Measurements from ENCODE around the gene MICAL2. TPM values are rescaled to one million over a fixed set of nuclear protein-coding genes. Genes with fewer than 3 reads are reported as not detected.

MICAL2 gene
- total and polyA plus RNA-seq, 2 donors = 17.3 to 26.8 TPM

DNA sequence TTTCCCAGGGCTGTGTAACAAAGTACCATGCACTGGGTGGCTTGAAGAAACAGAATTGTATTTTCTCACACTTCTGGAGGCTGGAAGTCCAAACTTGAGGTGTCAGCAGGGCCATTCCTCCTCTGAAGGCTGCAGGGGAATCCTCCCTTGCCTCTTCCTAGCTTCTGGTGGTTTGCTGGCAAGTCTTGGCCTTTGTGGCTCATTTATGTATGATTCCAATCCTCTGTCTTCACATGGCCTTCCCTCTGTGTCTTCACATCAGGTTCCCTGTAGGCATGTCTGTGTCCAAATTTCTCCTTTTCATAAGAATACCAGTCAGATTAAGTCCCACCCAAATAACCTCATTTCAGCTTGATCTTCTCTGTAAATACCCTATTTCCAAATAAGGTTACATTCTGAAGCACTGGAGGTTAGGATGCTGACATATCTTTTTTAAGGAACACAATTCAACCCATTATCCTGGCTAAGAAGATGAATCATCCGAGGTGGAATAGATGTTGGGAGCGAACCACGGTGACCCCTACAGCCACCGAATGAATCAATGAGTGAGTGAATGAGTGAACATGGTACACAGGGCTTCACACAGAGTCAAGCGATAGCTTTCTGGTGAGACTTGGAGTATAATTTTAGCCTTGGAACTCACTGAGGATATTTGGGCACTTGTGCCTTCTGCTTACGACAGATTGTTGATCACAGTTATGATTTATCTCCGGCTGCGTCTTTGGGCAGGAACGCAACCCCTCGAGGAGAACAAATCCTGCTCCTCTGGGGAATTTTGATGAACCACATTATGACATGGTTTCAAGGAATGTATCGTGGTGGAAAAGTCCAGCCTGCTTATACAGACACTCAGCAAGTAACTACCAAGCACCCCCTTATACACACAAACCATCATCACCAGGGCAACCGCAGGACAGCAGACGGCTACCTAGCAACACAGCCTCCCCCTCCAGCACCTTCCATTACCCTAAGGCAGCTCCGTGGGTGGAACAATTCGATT, 34.3 kb upstream of the MICAL2 start:
- Histone ChIP-seq H3K4me3 (ENCODE audit: low read length in 2 of 2) (no peak overlapping the region), H3K27ac (ENCODE audit: low read depth in 1 of 2, low read length in 1 of 2) (no peak overlapping the region), H3K27me3 (ENCODE audit: control insufficient read depth in 2 of 2, insufficient read depth in 1 of 2, low read length in 1 of 2) (no peaks in the 10 kb centered on the region), H3K9me3 (ENCODE audit: control insufficient read depth in 2 of 2, insufficient read depth in 1 of 2, low read length in 1 of 2) (no peaks in the 10 kb centered on the region), H3K4me1 (ENCODE audit: control insufficient read depth in 2 of 2, insufficient read depth in 2 of 2, low read length in 2 of 2) (no peaks in the 10 kb centered on the region), H3K36me3 (ENCODE audit: control insufficient read depth in 2 of 2, insufficient read depth in 2 of 2, low read length in 1 of 2) (no peaks in the 10 kb centered on the region)
- DNase-seq (ENCODE audit: low read depth in 6 of 9, low spot score in 9 of 9) = no peak
- WGBS = 92% methylated on average over 15 of the region's 15 CpGs

DNA sequence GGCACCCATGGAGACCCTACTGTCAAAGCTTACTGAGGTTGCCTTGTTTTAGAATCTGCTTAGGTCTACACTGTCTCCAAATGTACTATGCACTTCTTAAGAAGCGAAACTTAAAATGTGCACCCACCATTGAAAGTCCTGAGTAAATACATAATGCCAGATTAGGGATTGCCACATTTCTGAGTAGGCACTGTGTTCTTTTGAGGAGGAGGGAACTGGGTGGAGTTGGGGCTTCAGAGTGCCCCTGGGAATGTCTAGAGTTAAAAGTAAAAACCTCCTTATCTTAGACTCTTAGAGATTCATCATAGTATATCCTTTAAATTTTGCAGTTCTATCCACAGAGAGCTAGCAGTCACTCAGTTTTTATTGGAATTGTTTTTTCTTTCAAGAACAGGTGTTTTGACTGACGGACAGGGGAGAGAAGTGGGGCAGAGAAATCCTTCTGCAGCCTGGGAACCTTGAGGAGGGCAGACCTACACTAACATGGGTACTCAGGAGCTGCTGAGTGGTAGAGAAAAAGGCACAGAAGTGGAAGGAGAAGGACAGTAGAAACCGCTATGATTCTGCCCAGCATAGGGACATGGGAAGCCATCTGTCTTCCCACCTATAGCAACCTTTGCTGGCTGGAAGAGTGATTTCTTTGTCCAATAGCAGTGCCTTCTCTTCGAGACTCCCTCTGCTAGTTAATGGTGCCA, 33.4 kb upstream of the MICAL2 start:
- no peak overlapping the region for H3K4me3 ChIP-seq (ENCODE audit: low read length in 2 of 2)
- H3K36me3 ChIP-seq (ENCODE audit: control insufficient read depth in 2 of 2, insufficient read depth in 2 of 2, low read length in 1 of 2) = no peaks in the 10 kb centered on the region
- no peak overlapping the region for H3K27ac ChIP-seq (ENCODE audit: low read depth in 1 of 2, low read length in 1 of 2)
- DNase-seq (ENCODE audit: low read depth in 6 of 9, low spot score in 9 of 9) = no peak
- no peaks in the 10 kb centered on the region for H3K27me3 ChIP-seq (ENCODE audit: control insufficient read depth in 2 of 2, insufficient read depth in 1 of 2, low read length in 1 of 2)
- H3K4me1 ChIP-seq (ENCODE audit: control insufficient read depth in 2 of 2, insufficient read depth in 2 of 2, low read length in 2 of 2) = no peaks in the 10 kb centered on the region
- H3K9me3 ChIP-seq (ENCODE audit: control insufficient read depth in 2 of 2, insufficient read depth in 1 of 2, low read length in 1 of 2) = no peaks in the 10 kb centered on the region
- 97% methylated on average over 4 of the region's 4 CpGs for WGBS

DNA sequence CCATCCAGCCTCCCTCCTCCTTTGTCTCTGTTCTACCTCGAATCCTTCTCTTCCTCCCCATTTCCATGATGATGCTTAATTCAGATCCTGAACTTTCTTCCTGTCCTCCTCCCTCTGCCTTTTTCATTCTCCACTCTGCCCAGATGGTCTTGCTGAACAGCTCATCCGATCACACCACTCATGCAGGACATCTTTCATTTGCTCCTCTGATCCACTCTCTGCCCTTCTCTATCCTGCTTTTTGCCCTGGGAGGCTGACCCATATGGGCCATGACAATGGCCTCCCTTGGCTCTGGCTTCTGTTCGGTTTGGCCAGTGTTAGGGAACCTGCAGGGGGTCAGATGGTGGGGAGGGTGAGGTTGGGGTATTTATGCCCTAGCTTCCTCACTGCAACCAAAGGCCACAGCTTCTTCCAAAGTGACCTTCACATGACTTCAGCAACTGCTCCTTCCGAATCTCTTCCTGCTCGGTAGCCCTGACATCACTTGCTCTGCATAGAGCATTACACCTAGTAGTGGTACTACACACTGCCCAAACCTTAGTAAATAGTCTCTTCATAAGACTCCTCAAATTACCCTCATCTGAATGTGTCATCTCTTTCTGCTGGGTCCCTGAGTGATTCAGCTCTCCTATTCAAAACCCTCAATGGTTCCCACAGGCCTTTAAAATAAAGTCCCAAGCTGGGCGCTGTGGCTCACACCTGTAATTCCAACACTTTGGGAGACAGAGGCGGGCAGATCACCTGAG, 32.7 kb upstream of the MICAL2 start:
- no peaks in the 10 kb centered on the region for H3K36me3 ChIP-seq (ENCODE audit: control insufficient read depth in 2 of 2, insufficient read depth in 2 of 2, low read length in 1 of 2)
- H3K4me3 ChIP-seq (ENCODE audit: low read length in 2 of 2) = no peak overlapping the region
- H3K27me3 ChIP-seq (ENCODE audit: control insufficient read depth in 2 of 2, insufficient read depth in 1 of 2, low read length in 1 of 2) = no peaks in the 10 kb centered on the region
- WGBS = 80% methylated on average over 7 of the region's 7 CpGs
- no peaks in the 10 kb centered on the region for H3K4me1 ChIP-seq (ENCODE audit: control insufficient read depth in 2 of 2, insufficient read depth in 2 of 2, low read length in 2 of 2)
- no peak overlapping the region for H3K27ac ChIP-seq (ENCODE audit: low read depth in 1 of 2, low read length in 1 of 2)
- no peaks in the 10 kb centered on the region for H3K9me3 ChIP-seq (ENCODE audit: control insufficient read depth in 2 of 2, insufficient read depth in 1 of 2, low read length in 1 of 2)
- DNase-seq (ENCODE audit: low read depth in 6 of 9, low spot score in 9 of 9) = no peak

DNA sequence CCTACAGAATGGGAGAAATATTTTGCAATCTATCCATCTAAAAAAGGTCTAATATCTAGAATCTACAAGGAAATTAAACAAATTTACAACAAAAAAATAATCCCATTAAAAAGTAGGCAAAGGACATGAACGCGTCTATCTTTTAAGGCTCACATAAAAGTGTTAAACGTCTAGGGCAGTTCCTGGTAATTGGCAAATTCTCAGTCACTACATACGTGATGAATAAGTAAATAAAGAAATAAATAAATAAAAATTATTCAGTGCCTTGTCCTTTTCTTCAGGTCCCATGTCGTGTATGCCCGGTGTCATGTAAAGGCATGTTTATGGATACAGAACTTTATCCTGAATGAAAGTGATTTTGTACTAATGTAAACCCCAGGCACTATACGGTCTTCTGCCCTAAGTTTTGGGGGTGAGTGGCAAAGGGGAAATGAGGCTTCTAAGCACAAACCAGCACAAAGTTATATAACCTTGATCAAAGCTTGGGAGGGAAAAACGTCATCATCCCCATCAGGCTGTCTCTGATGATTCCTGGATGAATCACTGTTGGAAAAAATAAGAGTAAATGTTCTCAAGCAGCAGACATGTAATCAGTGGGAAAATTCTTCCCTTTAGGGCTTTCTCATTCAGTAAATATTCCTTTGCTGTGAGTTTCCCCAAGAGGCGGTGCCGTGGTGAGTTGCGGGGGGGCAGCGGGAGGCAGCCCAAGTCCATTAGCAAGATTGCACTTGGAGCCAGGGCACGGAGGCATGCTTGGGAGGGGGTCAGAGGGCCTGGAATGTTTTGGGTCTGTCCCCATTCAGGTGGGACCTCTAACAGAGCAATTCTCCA, 30.4 kb upstream of the MICAL2 start:
- Histone ChIP-seq H3K27me3 (ENCODE audit: control insufficient read depth in 2 of 2, insufficient read depth in 1 of 2, low read length in 1 of 2) (no peaks in the 10 kb centered on the region), H3K9me3 (ENCODE audit: control insufficient read depth in 2 of 2, insufficient read depth in 1 of 2, low read length in 1 of 2) (no peaks in the 10 kb centered on the region), H3K27ac (ENCODE audit: low read depth in 1 of 2, low read length in 1 of 2) (no peak overlapping the region), H3K4me3 (ENCODE audit: low read length in 2 of 2) (no peak overlapping the region), H3K36me3 (ENCODE audit: control insufficient read depth in 2 of 2, insufficient read depth in 2 of 2, low read length in 1 of 2) (no peaks in the 10 kb centered on the region), H3K4me1 (ENCODE audit: control insufficient read depth in 2 of 2, insufficient read depth in 2 of 2, low read length in 2 of 2) (no peaks in the 10 kb centered on the region)
- 93% methylated on average over 13 of the region's 13 CpGs for WGBS
- no peak for DNase-seq (ENCODE audit: low read depth in 6 of 9, low spot score in 9 of 9)

DNA sequence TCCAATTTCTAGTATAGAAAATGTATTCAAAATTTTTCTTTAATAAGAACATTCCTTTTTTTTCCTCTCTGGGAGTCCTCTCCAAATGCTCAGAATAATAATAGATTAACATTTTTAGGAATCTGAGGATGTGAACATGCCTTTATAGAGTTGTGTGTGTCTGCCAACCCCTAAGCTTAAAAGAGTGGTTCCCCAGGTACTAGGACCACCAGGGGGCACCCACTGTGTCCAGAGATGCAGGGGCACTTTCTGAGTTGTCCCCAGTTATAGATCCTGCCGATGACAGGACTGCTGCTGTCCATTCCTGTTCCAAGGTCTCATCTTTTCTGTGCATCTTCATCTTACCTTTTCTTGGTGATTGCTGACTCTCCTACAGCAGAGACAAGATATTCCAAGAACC, 27.0 kb upstream of the MICAL2 start:
- WGBS = 83% methylated on average over 1 of the region's 1 CpG

DNA sequence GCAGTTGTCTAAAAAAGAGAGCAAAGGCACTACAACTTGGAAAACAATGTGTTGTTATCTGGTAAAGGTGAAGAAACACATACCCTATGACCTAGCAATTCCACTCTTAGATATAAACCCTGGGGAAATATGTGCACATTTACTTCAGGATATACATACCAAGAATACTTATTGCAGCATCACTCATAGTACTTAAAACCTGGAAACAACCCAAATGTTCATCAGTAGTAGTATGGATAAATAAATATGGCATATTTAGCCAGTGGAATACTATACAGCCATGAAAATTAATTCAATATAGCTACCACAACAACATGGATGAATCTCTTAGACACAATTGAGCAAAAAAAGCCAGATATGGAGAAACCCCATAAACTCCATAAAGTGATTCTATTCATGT, 26.1 kb upstream of the MICAL2 start:
- H3K27me3 ChIP-seq (ENCODE audit: control insufficient read depth in 2 of 2, insufficient read depth in 1 of 2, low read length in 1 of 2) = no peaks in the 10 kb centered on the region
- H3K4me3 ChIP-seq (ENCODE audit: low read length in 2 of 2) = no peak overlapping the region
- H3K9me3 ChIP-seq (ENCODE audit: control insufficient read depth in 2 of 2, insufficient read depth in 1 of 2, low read length in 1 of 2) = no peaks in the 10 kb centered on the region
- DNase-seq (ENCODE audit: low read depth in 6 of 9, low spot score in 9 of 9) = no peak
- peaks cover 3 to 29% of the 10 kb centered on the region in 2 donors for H3K4me1 ChIP-seq (ENCODE audit: control insufficient read depth in 2 of 2, insufficient read depth in 2 of 2, low read length in 2 of 2)
- H3K27ac ChIP-seq (ENCODE audit: low read depth in 1 of 2, low read length in 1 of 2) = no peak overlapping the region
- H3K36me3 ChIP-seq (ENCODE audit: control insufficient read depth in 2 of 2, insufficient read depth in 2 of 2, low read length in 1 of 2) = no peaks in the 10 kb centered on the region

More for the DNA sequence above, 27.0 kb upstream of the MICAL2 start:
- Histone ChIP-seq H3K4me1 (ENCODE audit: control insufficient read depth in 2 of 2, insufficient read depth in 2 of 2, low read length in 2 of 2) (peaks cover 3 to 29% of the 10 kb centered on the region in 2 donors), H3K27ac (ENCODE audit: low read depth in 1 of 2, low read length in 1 of 2) (no peak overlapping the region), H3K27me3 (ENCODE audit: control insufficient read depth in 2 of 2, insufficient read depth in 1 of 2, low read length in 1 of 2) (no peaks in the 10 kb centered on the region), H3K4me3 (ENCODE audit: low read length in 2 of 2) (no peak overlapping the region), H3K36me3 (ENCODE audit: control insufficient read depth in 2 of 2, insufficient read depth in 2 of 2, low read length in 1 of 2) (no peaks in the 10 kb centered on the region), H3K9me3 (ENCODE audit: control insufficient read depth in 2 of 2, insufficient read depth in 1 of 2, low read length in 1 of 2) (no peaks in the 10 kb centered on the region)
- DNase-seq (ENCODE audit: low read depth in 6 of 9, low spot score in 9 of 9) = no peak

DNA sequence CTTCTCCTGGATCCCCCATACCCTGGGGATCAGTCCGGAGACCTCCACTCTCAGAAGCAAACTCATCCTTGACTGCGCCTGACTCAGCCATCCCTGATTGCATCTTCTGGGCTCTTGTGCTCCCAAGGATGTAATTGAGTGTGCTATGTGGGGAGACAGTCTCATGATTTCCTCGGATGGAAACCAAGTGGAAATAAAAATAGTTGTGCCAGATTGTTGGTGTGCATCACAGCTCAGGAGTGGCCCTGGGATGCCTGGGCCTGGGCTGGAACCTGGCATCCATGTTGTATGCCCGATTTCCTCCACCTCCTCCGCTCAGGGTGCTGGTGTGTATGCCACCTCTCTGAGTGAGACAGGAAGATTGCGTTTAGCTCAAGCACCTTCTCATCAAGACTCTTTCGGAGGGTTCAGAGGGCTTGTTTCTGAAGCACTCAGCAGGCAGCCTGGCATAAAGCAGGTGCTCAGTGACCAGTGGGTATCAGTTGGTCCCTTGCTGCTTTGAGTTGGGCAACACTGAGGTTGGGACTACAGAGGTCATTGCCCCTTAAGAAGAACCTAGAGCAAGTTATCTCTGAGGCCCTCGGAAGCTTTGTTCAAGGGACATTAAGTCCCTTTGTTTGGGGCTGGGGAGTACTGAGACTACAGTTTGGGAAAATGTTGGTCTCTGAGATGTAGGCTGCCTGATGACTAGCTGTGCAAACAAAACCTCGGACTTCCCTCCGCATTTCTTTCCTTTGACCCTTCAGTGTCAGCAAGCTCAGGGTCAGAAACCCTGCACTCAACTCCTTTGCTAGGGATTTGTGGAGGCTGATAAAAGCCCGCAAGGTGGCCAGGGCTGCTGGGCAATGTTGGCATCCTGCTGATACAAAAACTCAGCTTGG, 24.8 kb upstream of the MICAL2 start:
- Histone ChIP-seq H3K4me1 (ENCODE audit: control insufficient read depth in 2 of 2, insufficient read depth in 2 of 2, low read length in 2 of 2) (peaks cover 9 to 40% of the 10 kb centered on the region in 2 donors), H3K27ac (ENCODE audit: low read depth in 1 of 2, low read length in 1 of 2) (peak overlapping the region in 1 of 2 donors; percentile 42), H3K9me3 (ENCODE audit: control insufficient read depth in 2 of 2, insufficient read depth in 1 of 2, low read length in 1 of 2) (no peaks in the 10 kb centered on the region), H3K36me3 (ENCODE audit: control insufficient read depth in 2 of 2, insufficient read depth in 2 of 2, low read length in 1 of 2) (no peaks in the 10 kb centered on the region), H3K27me3 (ENCODE audit: control insufficient read depth in 2 of 2, insufficient read depth in 1 of 2, low read length in 1 of 2) (no peaks in the 10 kb centered on the region), H3K4me3 (ENCODE audit: low read length in 2 of 2) (no peak overlapping the region)
- WGBS = 96% methylated on average over 11 of the region's 11 CpGs
- DNase-seq (ENCODE audit: low read depth in 6 of 9, low spot score in 9 of 9) = no peak

Data from thymus (tissue), 11 donors.